K562 (cell line): Measurements from ENCODE around the gene CDRT15. TPM values are rescaled to one million over a fixed set of nuclear protein-coding genes. Genes with fewer than 3 reads are reported as not detected.
A peak's percentile ranks its signal among the peaks of the same experiment; 100 is the strongest.

Source experiments
- ATAC-seq: fragments of 200-7000 bp; cut with Tn5 transposase; 3 replicates; pipeline ENCODE4 v1.9.1; 2020; ENCODE audit warnings: moderate library complexity
- BruUV-seq: library from RNA; stranded (reverse); fragments of 400-500 nt; replicated peaks from 2 replicates; lab custom pipeline; 2021; lab: Mats Ljungman, UMichigan
- CTCF ChIA-PET: fragments of 300-600 bp; formaldehyde crosslinking; extraction: SDS; loops from one replicate; lab custom pipeline; 2021; ENCODE audit warnings: low intra/inter-chr PET ratio; lab: Yijun Ruan, JAX
- POLR2A ChIA-PET: fragments of 300-600, 350-650 bp; sonication (Branson Sonifier 250); formaldehyde crosslinking; extraction: SDS; loops from one replicate; lab custom pipeline; 2021; ENCODE audit warnings: antibody characterized with exemption, inconsistent platforms; lab: Yijun Ruan, JAX
- DNase-seq, 4 experiments: peaks; one replicate each; pipeline versions ENCODE4 v3.0.0 to v3.0.0-alpha.2; 2011 to 2018; ENCODE audit warnings: low spot score in 3 of 4, mixed read lengths in 3 of 4; ENCODE audit errors: extremely low read depth in 1 of 4
- FAIRE-seq: peaks from 2 replicates; lab custom pipeline; 2011; peaks lifted over from hg19 to GRCh38; lab: Jason Lieb, UNC
- H2AFZ ChIP-seq: 2 replicates; pipeline ENCODE4 v1.6.0; 2011; ENCODE audit warnings: low read depth, low read length, control low read depth, inconsistent platforms
- H3K27ac ChIP-seq: fragments of 200-600 bp; 3 replicates; pipeline ENCODE4 v1.8.0; 2011; ENCODE audit warnings: low read depth, mild to moderate bottlenecking, control low read depth, inconsistent platforms, low read length, moderate library complexity, mixed read lengths; ENCODE audit errors: extremely low read depth
- H3K27me3 ChIP-seq, 2 experiments: fragments of 300-600 bp in 1 of 2; 2 replicates in 1 of 2; 3 replicates in 1 of 2; pipeline versions ENCODE4 v1.6.0 to v1.8.0; 2011; ENCODE audit warnings: inconsistent platforms in 2 of 2, low read length in 2 of 2, mild to moderate bottlenecking in 1 of 2, mixed read lengths in 1 of 2, moderate library complexity in 1 of 2; ENCODE audit not compliant: control insufficient read depth in 2 of 2, insufficient read depth in 2 of 2
- H3K36me3 ChIP-seq: fragments of 300-600 bp; 3 replicates; pipeline ENCODE4 v1.8.0; 2011; ENCODE audit warnings: mild to moderate bottlenecking, low read length, inconsistent platforms; ENCODE audit not compliant: control insufficient read depth, insufficient read depth
- H3K4me1 ChIP-seq, 2 experiments: fragments of 200-600 bp in 1 of 2; replicated peaks in 1 of 2; 2 replicates in 1 of 2; 3 replicates in 1 of 2; pipeline versions ENCODE4 v1.5.1 to v1.8.0; 2011; ENCODE audit warnings: inconsistent platforms in 2 of 2, low read length in 2 of 2, mild to moderate bottlenecking in 1 of 2, mixed read lengths in 1 of 2, moderate library complexity in 1 of 2; ENCODE audit not compliant: control insufficient read depth in 2 of 2, insufficient read depth in 2 of 2
- H3K4me2 ChIP-seq: 2 replicates; pipeline ENCODE4 v1.6.1; 2011; ENCODE audit warnings: low read length, control low read depth, inconsistent platforms, mixed read lengths; ENCODE audit not compliant: insufficient read depth
- H3K4me3 ChIP-seq: fragments of 200-600 bp; sonication (generic), shearing (Covaris generic); 2 replicates; pipeline ENCODE4 v1.5.1; 2016; ENCODE audit warnings: control low read depth, inconsistent platforms
- H3K79me2 ChIP-seq: fragments of 200-600 bp; 3 replicates; pipeline ENCODE4 v1.8.0; 2011; ENCODE audit warnings: low read length, inconsistent platforms; ENCODE audit not compliant: control insufficient read depth, insufficient read depth
- H3K9ac ChIP-seq, 2 experiments: 2 replicates each; pipeline versions ENCODE4 v1.6.0 to v1.6.1; 2011; ENCODE audit warnings: low read depth in 2 of 2, low read length in 2 of 2, control low read depth in 1 of 2, inconsistent platforms in 1 of 2, mild to moderate bottlenecking in 1 of 2, mixed read lengths in 1 of 2; ENCODE audit not compliant: insufficient read depth in 1 of 2
- H3K9me1 ChIP-seq: one replicate; pipeline ENCODE4 v1.6.0; 2011; ENCODE audit warnings: inconsistent platforms, mild to moderate bottlenecking, low read length, moderate library complexity; ENCODE audit not compliant: control insufficient read depth, insufficient read depth
- H3K9me3 ChIP-seq: replicated peaks from 2 replicates; pipeline ENCODE4 v1.5.1; 2011; ENCODE audit warnings: low read depth, low read length, inconsistent platforms; ENCODE audit not compliant: control insufficient read depth, insufficient read depth
- H4K20me1 ChIP-seq: replicated peaks from 2 replicates; pipeline ENCODE4 v1.6.1; 2011; ENCODE audit warnings: low read length, inconsistent platforms, mixed read lengths; ENCODE audit not compliant: control insufficient read depth, insufficient read depth
- ARID1B ChIP-seq: fragments of 450-650 bp; IDR thresholded peaks from 2 replicates; pipeline ENCODE4 v1.6.1; 2016; ENCODE audit warnings: antibody characterized with exemption, mild to moderate bottlenecking, inconsistent platforms
- BACH1 ChIP-seq: fragments of 200-800 bp; sonication (Bioruptor generic); IDR thresholded peaks from 2 replicates; pipeline ENCODE4 v1.6.1; 2016; ENCODE audit warnings: missing genetic modification characterization, missing compliant biosample characterization
- CBFA2T3 ChIP-seq: fragments of 450-650 bp; IDR thresholded peaks from 2 replicates; pipeline ENCODE4 v1.6.1; 2017
- CTBP1 ChIP-seq: fragments of 450-650 bp; IDR thresholded peaks from 2 replicates; pipeline ENCODE4 v1.6.1; 2016; ENCODE audit warnings: borderline replicate concordance
- EGR1 ChIP-seq: fragments of 450-650 bp; conservative IDR thresholded peaks from 2 replicates; pipeline ENCODE4 v1.6.1; 2017; ENCODE audit warnings: mild to moderate bottlenecking
- ESRRA ChIP-seq: fragments of 450-650 bp; IDR thresholded peaks from 2 replicates; pipeline ENCODE4 v1.6.1; 2014; ENCODE audit warnings: low read depth, mild to moderate bottlenecking, moderate library complexity, borderline replicate concordance
- NCOR1 ChIP-seq: fragments of 450-650 bp; IDR thresholded peaks from 2 replicates; pipeline ENCODE4 v1.6.1; 2016; ENCODE audit warnings: mild to moderate bottlenecking, moderate library complexity
- PPARD ChIP-seq: fragments of 250-450 bp; sonication (Bioruptor Pico); IDR thresholded peaks from 2 replicates; pipeline ENCODE4 v1.8.0; 2022; ENCODE audit warnings: inconsistent platforms, mild to moderate bottlenecking, moderate library complexity
- RCOR1 ChIP-seq, 2 experiments: IDR thresholded peaks; 2 replicates each; pipeline ENCODE4 v1.6.1; 2012; ENCODE audit warnings: low read depth in 2 of 2, low read length in 2 of 2, borderline replicate concordance in 1 of 2, improper control_type of control experiment in 1 of 2
- TAL1 ChIP-seq: fragments of 450-650 bp; IDR thresholded peaks from 2 replicates; pipeline ENCODE4 v1.6.1; 2016; ENCODE audit warnings: mild to moderate bottlenecking
- ZNF253 ChIP-seq: fragments of 250-450 bp; sonication (Bioruptor Pico); conservative IDR thresholded peaks from 2 replicates; pipeline ENCODE4 v1.6.1; 2021; ENCODE audit warnings: mild to moderate bottlenecking
- ZNF347 ChIP-seq: fragments of 450-650 bp; formaldehyde crosslinking; IDR thresholded peaks from 2 replicates; pipeline ENCODE4 v1.4.0; 2020; ENCODE audit warnings: low read depth, mild to moderate bottlenecking, moderate library complexity
- WGBS: fragments of 100-300 bp; shearing (Covaris generic); methylation state at CpG from one replicate; pipeline ENCODE4 v1.1.6; 2016; ENCODE audit warnings: low coverage, mixed read lengths; ENCODE audit not compliant: insufficient coverage; ENCODE audit errors: missing lambda C conversion rate; 5-methylcytosine and 5-hydroxymethylcytosine counted together
- in situ Hi-C: fragments of 300-500 bp; cut with MboI; formaldehyde crosslinking; loops from 4 replicates; pipeline ENCODE4 v1.15.0; 2018; ENCODE audit warnings: inconsistent platforms, mixed read lengths
- intact Hi-C: fragments of 100-400 bp; cut with micrococcal nuclease; formaldehyde crosslinking; loops from 2 replicates; pipeline ENCODE4 v1.14.2; 2022
- polyA plus RNA-seq, 8 experiments: library from polyadenylated mRNA; depleted of rRNA in 4 of 8; stranded (reverse) in 5 of 8; unstranded in 3 of 8; fragments of >200 nt; fragmentation: Nextera tagmentation in 2 of 8; fragmentation: Illumina TruSeq in 1 of 8; extraction: Ambion mirVana in 2 of 8; extraction: Trizol in 1 of 8; gene quantifications; 2 replicates each; pipeline versions ENCODE4 v1.2.1 to v1.2.3, GENCODE V29; 2011 to 2014; ENCODE audit warnings: inconsistent platforms in 1 of 8, missing spikeins in 1 of 8
- total RNA-seq, 7 experiments: library from RNA; depleted of rRNA in 6 of 7; stranded (reverse); fragments of >200 nt in 6 of 7; fragmentation: Illumina TruSeq in 2 of 7; extraction: Trizol in 2 of 7; gene quantifications; 2 replicates each; pipeline versions ENCODE4 v1.2.1 to v1.2.3, GENCODE V29; 2011 to 2021; ENCODE audit warnings: low replicate concordance in 1 of 7
- TF ChIP-seq, protein P1 (sequence below): sonication (generic); formaldehyde crosslinking; IDR thresholded peaks from 2 replicates; pipeline ENCODE4 v1.8.0; 2023; ENCODE audit warnings: mild to moderate bottlenecking, missing genetic modification reagents

CDRT15 gene
- total and polyA plus RNA-seq, 9 of the 15 experiments (the other 6 are each of a cell fraction or from before 2014, with no cell fraction given): not detected

DNA sequence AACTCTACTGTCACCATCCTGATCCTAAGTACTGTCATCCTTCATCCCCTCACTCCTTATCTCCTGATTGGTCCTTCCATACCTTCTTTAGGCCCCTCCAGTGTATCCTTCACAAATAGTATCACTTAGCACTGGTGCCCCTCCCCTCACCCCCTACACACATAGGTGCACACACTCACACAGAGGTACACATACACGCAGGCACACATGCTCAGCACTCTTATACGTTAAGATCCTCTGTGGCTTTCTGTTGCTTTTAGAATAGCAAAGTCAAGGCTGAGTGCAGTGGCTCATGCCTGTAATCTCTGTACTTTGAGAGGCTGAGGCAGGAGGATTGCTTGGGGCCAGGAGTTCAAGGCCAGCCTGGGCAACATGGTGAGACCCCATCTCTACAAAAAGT is 32.1 kb downstream of the CDRT15 start:
- ChIA-PET POLR2A (no interaction called here), CTCF (no interaction called here)
- no peak overlapping the region for H3K9ac ChIP-seq
- 0 out of 2 replicates have a peak overlapping the region, but pooled peaks have one; percentile 62 for H3K4me2 ChIP-seq
- peaks cover 4 to 22% of the 10 kb centered on the region in 2 experiments; a peak in 3 of 5 replicates for H3K4me1 ChIP-seq
- FAIRE-seq: no peak
- no peaks in the 10 kb centered on the region for H3K9me1 ChIP-seq
- no CpG with 5 or more reads among the region's 2 CpGs for WGBS
- no peaks in the 10 kb centered on the region for H3K27me3 ChIP-seq
- no peak for DNase-seq
- no peaks in the 10 kb centered on the region for H3K9me3 ChIP-seq
- TF ChIP-seq ZNF347 (CRISPR knock-in tag): no peak
- no peaks in the 10 kb centered on the region for H3K79me2 ChIP-seq
- no peak overlapping the region for H3K4me3 ChIP-seq
- no TSS peak for BruUV-seq
- no peak overlapping the region for H3K27ac ChIP-seq
- intact Hi-C loops (no loop called here), in situ Hi-C loops (no loop called here)
- ATAC-seq: no peak
- H2AFZ ChIP-seq: no peak overlapping the region
- H4K20me1 ChIP-seq: peaks cover 6% of the 10 kb centered on the region; the same call in 1 of the 2 replicates
- peaks cover 5% of the 10 kb centered on the region; the same call in 1 of the 3 replicates for H3K36me3 ChIP-seq

DNA sequence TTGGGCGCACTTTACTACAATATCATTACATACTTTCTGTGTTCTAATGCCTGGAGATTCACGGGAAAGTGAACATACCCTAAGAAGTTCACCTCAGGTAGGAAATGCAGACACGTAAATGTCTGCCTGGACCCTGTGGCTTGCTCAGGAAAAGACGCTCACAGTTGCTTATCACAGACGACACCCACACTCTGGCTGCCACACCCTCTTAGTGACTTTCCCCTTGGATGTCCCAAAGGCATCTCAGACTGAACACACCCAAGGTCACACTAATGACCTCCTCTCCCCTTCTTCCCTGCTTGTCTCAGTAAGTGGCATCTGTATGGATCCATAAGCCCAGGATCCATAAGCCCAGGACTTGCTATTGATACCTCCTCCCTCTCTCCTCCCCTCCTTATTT is 32.6 kb downstream of the CDRT15 start:
- WGBS: 13% methylated on average over 5 of the region's 5 CpGs
- CTCF ChIA-PET: no interaction called here
- peak overlapping the region; percentile 24; the same call in 1 of the 3 replicates for H3K27ac ChIP-seq

More for the DNA sequence above, 32.6 kb downstream of the CDRT15 start:
- no peaks in the 10 kb centered on the region for H3K9me1 ChIP-seq
- POLR2A ChIA-PET: no interaction called here
- peaks cover 6% of the 10 kb centered on the region; the same call in 1 of the 2 replicates for H4K20me1 ChIP-seq
- peaks cover 4 to 17% of the 10 kb centered on the region in 2 experiments; a peak in 3 of 5 replicates for H3K4me1 ChIP-seq
- BruUV-seq: no TSS peak
- no peak overlapping the region for H3K4me3 ChIP-seq
- no peaks in the 10 kb centered on the region for H3K27me3 ChIP-seq
- peak; percentile 60 for FAIRE-seq
- no peaks in the 10 kb centered on the region for H3K79me2 ChIP-seq
- no peak for TF ChIP-seq ZNF253 (CRISPR knock-in tag)
- 0 out of 2 replicates have a peak, but pooled peaks have one; percentile 33 for TF ChIP-seq CBFA2T3
- TF ChIP-seq NCOR1: peak; percentile 28; the same call in 1 of the 2 replicates
- 0 out of 4 replicates have a peak, but pooled peaks of 1 of the 2 experiments have one; percentile 48 for TF ChIP-seq RCOR1 (IDR thresholded peaks at IDR 0.05; ENCODE audit: borderline replicate concordance in 1 of 2, low read depth in 2 of 2, low read length in 2 of 2)
- no peak for TF ChIP-seq BACH1 (tag)
- TF ChIP-seq PPARD (CRISPR knock-in tag): no peak
- peak; percentile 42 for TF ChIP-seq ARID1B
- TF ChIP-seq CTBP1: peak; percentile 82
- TF ChIP-seq ESRRA: peak; percentile 96
- TF ChIP-seq, protein P1, sequence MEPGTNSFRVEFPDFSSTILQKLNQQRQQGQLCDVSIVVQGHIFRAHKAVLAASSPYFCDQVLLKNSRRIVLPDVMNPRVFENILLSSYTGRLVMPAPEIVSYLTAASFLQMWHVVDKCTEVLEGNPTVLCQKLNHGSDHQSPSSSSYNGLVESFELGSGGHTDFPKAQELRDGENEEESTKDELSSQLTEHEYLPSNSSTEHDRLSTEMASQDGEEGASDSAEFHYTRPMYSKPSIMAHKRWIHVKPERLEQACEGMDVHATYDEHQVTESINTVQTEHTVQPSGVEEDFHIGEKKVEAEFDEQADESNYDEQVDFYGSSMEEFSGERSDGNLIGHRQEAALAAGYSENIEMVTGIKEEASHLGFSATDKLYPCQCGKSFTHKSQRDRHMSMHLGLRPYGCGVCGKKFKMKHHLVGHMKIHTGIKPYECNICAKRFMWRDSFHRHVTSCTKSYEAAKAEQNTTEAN: no peak
- 0 out of 2 replicates have a peak, but pooled peaks have one; percentile 15 for TF ChIP-seq TAL1
- 0 out of 2 replicates have a peak, but pooled peaks have one; percentile 31 for TF ChIP-seq EGR1
- TF ChIP-seq, all 486 proteins: peak for 8
- in situ Hi-C loops (no loop called here), intact Hi-C loops (no loop called here)
- Histone ChIP-seq H3K9me3 (no peaks in the 10 kb centered on the region), H3K9ac (no peak overlapping the region), H3K4me2 (peak overlapping the region; percentile 62), H2AFZ (no peak overlapping the region), H3K36me3 (peaks cover 3% of the 10 kb centered on the region; the same call in 1 of the 3 replicates)
- DNase-seq: peak; percentile 34 to 59 (median 41)
- ATAC-seq: peak; percentile 82
